Chondrocyte (in vitro differentiated cells): ENCODE results near the gene GPR155. TPM values are rescaled to one million over a fixed set of nuclear protein-coding genes. Genes with fewer than 3 reads are reported as not detected.

Source experiments
- DNase-seq: peaks from one replicate; pipeline ENCODE4 v3.0.0; 2021; ENCODE audit warnings: mixed read lengths, low spot score
- H3K27ac Mint-ChIP-seq: one replicate; pipeline ENCODE4 v1.8.0; 2021; ENCODE audit warnings: mild to moderate bottlenecking, moderate library complexity, mixed read lengths; ENCODE audit not compliant: unreplicated experiment
- H3K27me3 Mint-ChIP-seq: 2 replicates; pipeline ENCODE4 v1.8.0; 2021; ENCODE audit warnings: low read depth, mixed read lengths
- H3K36me3 Mint-ChIP-seq: 2 replicates; pipeline ENCODE4 v1.8.0; 2021; ENCODE audit warnings: low read depth, mixed read lengths
- H3K4me1 Mint-ChIP-seq: 2 replicates; pipeline ENCODE4 v1.8.0; 2021; ENCODE audit warnings: low read depth, mild to moderate bottlenecking, mixed read lengths
- H3K4me3 Mint-ChIP-seq: one replicate; pipeline ENCODE4 v1.8.0; 2021; ENCODE audit warnings: mild to moderate bottlenecking, moderate library complexity, mixed read lengths; ENCODE audit not compliant: unreplicated experiment
- H3K9me3 Mint-ChIP-seq: 2 replicates; pipeline ENCODE4 v1.8.0; 2021; ENCODE audit warnings: low read depth, mixed read lengths
- total RNA-seq: library from RNA; stranded (reverse); gene quantifications from 3 replicates; pipeline ENCODE4 v1.2.1, GENCODE V29; 2021
- TF ChIP-seq, protein P1 (sequence below): fragments of 200-600 bp; sonication (generic); IDR thresholded peaks from 2 replicates; pipeline ENCODE4 v1.5.0; 2021; ENCODE audit warnings: antibody characterized with exemption, mild to moderate bottlenecking, moderate library complexity

GPR155 gene
- total RNA-seq, 1 donor from 2014 or later: 12.8 TPM

DNA sequence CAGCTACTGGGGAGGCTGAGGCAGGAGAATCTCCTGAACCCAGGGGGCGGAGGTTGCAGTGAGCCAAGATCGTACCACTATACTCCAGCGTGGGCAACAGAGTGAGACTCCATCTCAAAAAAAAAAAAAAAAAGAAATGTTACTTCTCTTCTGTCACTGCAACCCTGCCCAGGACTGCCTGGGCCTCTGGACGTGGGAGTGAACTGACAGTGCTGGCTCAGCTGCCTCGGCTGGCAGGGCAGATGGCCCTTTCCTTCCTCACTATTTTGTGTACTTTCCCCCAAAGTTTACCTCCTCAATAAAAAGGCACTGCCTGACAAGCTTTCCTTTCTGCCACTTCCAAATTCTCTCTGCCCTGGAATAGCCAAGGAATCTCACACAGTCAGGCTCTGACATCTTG is 12.5 kb upstream of the GPR155 start:
- no peak overlapping the region for H3K4me3 Mint-ChIP-seq
- H3K36me3 Mint-ChIP-seq: no peaks in the 10 kb centered on the region
- H3K27me3 Mint-ChIP-seq: peaks cover 2% of the 10 kb centered on the region
- H3K9me3 Mint-ChIP-seq: no peaks in the 10 kb centered on the region
- H3K27ac Mint-ChIP-seq: no peak overlapping the region
- DNase-seq: no peak
- H3K4me1 Mint-ChIP-seq: no peaks in the 10 kb centered on the region
- TF ChIP-seq, protein P1, sequence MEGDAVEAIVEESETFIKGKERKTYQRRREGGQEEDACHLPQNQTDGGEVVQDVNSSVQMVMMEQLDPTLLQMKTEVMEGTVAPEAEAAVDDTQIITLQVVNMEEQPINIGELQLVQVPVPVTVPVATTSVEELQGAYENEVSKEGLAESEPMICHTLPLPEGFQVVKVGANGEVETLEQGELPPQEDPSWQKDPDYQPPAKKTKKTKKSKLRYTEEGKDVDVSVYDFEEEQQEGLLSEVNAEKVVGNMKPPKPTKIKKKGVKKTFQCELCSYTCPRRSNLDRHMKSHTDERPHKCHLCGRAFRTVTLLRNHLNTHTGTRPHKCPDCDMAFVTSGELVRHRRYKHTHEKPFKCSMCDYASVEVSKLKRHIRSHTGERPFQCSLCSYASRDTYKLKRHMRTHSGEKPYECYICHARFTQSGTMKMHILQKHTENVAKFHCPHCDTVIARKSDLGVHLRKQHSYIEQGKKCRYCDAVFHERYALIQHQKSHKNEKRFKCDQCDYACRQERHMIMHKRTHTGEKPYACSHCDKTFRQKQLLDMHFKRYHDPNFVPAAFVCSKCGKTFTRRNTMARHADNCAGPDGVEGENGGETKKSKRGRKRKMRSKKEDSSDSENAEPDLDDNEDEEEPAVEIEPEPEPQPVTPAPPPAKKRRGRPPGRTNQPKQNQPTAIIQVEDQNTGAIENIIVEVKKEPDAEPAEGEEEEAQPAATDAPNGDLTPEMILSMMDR: no peak

DNA sequence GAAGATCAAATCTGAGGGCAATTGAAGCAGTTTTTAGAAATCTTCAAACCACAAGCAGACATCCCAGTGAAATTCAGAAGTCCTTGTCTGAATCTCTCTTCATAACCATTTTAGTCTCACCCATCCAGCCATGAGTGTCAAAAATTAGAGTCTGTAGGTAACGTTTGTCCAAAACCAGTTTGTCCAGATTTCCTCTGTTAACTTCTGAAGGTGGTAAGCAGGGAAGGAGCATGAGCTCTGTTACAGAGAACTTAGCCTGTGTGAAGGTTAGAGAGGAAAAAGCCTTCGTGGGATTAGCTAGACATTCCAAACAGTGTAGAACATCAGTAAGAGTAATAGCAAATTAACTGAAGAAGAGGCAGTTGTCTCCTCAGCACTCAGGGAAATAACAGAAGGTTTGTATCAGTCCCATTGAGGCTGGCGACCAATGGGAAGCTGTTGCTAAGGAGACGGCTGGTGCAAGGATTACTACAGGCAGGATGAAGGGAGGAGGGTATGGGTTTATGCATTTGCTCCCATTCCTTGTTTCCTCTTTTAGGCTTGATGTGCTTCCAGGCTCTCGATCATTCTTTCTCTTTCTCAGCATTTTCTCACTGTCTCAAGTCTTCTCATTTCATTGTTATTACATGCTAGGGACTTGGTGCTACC is 8.7 kb upstream of the GPR155 start:
- Mint-ChIP-seq H3K4me3 (no peak overlapping the region), H3K27me3 (peaks cover 2% of the 10 kb centered on the region), H3K9me3 (no peaks in the 10 kb centered on the region), H3K27ac (no peak overlapping the region), H3K4me1 (no peaks in the 10 kb centered on the region), H3K36me3 (no peaks in the 10 kb centered on the region)
- DNase-seq: no peak
- TF ChIP-seq, protein P1: no peak

DNA sequence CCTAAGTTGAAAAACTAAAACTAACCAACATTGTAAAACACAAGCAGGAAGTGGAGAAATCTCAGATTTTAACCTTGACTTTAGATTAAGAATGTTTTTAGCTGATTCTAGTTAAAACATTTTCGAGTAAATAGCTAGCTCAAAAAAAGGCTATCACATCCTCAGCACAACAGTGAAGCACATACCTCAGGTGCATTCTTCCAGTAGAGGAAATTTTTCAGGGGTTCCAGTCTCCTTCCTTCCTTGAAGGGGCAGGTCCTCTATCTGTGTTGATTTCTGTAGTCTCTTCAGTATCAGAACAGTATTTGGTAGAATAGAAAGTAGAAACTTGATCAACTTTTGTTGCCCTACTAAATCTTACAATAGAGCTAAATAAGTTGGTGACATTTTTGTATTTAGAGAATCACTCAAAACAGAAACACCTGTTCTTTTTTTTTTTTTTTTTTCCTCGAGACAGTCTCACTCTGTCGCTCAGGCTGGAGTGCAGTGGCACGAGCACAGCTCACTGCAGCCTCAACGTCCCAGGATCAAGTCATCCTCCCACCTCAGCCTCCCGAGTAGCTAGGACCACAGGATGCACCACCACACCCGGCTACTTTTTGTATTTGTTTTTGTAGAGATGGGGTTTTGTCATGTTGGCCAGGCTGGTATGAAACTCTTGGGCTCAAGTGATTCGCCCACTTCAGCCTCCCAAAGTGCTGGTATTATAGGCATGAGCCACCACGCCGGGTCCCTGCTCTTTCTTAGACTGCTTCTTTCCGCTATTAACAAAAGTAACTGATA is 6.9 kb upstream of the GPR155 start:
- Mint-ChIP-seq H3K36me3 (no peaks in the 10 kb centered on the region), H3K4me3 (no peak overlapping the region), H3K27me3 (no peaks in the 10 kb centered on the region), H3K4me1 (no peaks in the 10 kb centered on the region), H3K9me3 (no peaks in the 10 kb centered on the region), H3K27ac (no peak overlapping the region)
- TF ChIP-seq, protein P1: no peak
- DNase-seq: no peak

DNA sequence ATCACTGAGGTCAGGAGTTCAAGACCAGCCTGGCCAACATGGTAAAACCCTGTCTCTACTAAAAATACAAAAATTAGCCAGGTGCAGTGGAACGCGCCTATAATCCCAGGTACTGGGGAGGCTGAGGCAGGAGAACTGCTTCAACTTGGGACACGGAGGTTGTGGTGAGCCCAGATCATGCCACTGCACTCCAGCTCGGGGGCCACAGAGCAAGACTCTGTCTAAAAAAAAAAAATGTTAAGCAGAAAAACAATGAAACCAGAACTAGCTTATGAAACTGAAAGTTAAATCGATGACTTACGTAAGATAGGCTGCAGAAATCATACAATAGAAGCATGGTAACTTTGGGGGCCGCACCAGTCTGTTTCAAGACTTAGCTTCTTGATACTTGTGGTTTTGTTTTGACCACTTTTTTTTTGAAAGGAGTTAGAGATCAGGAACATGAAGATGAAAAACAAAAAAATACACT is 6.2 kb upstream of the GPR155 start:
- Mint-ChIP-seq H3K4me1 (no peaks in the 10 kb centered on the region), H3K36me3 (no peaks in the 10 kb centered on the region), H3K4me3 (no peak overlapping the region), H3K27me3 (no peaks in the 10 kb centered on the region), H3K9me3 (no peaks in the 10 kb centered on the region), H3K27ac (no peak overlapping the region)
- no peak for DNase-seq
- TF ChIP-seq, protein P1: no peak

DNA sequence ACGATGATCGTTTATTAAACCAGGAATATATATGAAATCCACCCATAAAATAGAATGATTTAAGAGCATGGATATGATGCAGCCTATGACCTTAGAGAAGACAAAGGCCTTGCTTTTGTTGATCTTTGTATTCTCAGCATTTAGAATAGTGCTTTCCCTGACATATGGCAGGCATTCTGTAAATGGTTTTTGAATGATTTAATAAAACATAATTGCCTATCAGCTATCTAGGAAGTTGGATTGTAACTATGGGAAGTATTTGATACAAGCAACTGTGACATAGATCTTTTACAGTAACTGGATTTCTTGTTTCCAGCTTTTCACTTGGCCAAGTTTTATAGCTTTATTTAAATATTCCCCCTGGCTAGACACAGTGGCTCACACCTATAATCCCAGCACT is 5.1 kb upstream of the GPR155 start:
- Mint-ChIP-seq H3K27me3 (no peaks in the 10 kb centered on the region), H3K36me3 (no peaks in the 10 kb centered on the region), H3K9me3 (no peaks in the 10 kb centered on the region), H3K4me1 (no peaks in the 10 kb centered on the region), H3K27ac (no peak overlapping the region), H3K4me3 (no peak overlapping the region)
- TF ChIP-seq, protein P1: no peak
- DNase-seq: no peak
